Fibroblast of lung (primary cell): ENCODE results near the gene PLXNA1.

Experiments used
- EZH2 ChIP-seq: IDR thresholded peaks from 2 replicates; pipeline ENCODE4 v1.5.1; 2012; ENCODE audit warnings: low read length, control low read depth, mild to moderate bottlenecking; ENCODE audit errors: missing control alignments
- TF ChIP-seq, protein P1 (sequence below), 2 donors: IDR thresholded peaks in 1 of 2; conservative IDR thresholded peaks in 1 of 2; 1 replicate in 1 of 2; 2 replicates in 1 of 2; pipeline ENCODE4 v1.5.1; 2011 to 2012; ENCODE audit warnings: low read length in 2 of 2, control low read depth in 1 of 2, inconsistent platforms in 1 of 2, low read depth in 1 of 2, mild to moderate bottlenecking in 1 of 2

DNA sequence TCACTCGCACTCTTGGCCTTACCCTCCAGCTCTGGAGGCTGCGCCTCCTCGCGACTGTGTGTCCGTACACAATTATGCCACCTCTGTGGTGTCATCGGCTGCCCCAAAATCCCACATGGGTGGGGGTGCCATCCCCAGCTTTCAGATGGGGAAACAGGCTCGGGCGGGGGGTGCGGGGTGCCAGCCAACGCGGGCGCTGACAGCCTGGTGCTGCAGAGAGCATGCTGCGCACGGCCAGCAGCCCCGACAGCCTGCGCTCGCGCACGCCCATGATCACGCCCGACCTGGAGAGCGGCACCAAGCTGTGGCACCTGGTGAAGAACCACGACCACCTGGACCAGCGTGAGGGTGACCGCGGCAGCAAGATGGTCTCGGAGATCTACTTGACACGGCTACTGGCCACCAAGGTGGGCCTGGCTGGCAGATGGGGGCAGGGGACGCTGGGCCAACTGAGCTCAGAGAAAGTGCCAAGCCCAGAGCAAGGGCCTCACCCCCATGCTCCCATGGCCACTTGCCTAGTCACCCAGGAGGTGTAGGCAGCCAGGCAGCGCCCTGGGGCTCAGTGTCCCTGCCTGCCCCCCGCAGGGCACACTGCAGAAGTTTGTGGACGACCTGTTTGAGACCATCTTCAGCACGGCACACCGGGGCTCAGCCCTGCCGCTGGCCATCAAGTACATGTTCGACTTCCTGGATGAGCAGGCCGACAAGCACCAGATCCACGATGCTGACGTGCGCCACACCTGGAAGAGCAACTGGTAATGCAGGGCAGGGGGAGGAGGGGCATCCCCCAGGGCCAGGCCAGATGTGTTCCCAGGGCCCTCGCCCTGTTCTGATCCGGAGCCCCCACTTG is 47.0 kb downstream of the PLXNA1 start:
- TF ChIP-seq, protein P1, sequence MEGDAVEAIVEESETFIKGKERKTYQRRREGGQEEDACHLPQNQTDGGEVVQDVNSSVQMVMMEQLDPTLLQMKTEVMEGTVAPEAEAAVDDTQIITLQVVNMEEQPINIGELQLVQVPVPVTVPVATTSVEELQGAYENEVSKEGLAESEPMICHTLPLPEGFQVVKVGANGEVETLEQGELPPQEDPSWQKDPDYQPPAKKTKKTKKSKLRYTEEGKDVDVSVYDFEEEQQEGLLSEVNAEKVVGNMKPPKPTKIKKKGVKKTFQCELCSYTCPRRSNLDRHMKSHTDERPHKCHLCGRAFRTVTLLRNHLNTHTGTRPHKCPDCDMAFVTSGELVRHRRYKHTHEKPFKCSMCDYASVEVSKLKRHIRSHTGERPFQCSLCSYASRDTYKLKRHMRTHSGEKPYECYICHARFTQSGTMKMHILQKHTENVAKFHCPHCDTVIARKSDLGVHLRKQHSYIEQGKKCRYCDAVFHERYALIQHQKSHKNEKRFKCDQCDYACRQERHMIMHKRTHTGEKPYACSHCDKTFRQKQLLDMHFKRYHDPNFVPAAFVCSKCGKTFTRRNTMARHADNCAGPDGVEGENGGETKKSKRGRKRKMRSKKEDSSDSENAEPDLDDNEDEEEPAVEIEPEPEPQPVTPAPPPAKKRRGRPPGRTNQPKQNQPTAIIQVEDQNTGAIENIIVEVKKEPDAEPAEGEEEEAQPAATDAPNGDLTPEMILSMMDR (conservative IDR thresholded peaks at IDR 0.05 in 1 of 2, IDR thresholded peaks at IDR 0.05 in 1 of 2; ENCODE audit: low read depth in 1 of 2, low read length in 2 of 2): no peak
- no peak for TF ChIP-seq EZH2
